HCT116 (cell line): ENCODE measurements around the gene CDC14A.

Experiments used
- ATF3 ChIP-seq: IDR thresholded peaks from 2 replicates; pipeline ENCODE4 v1.6.1; 2012
- CBX3 ChIP-seq: IDR thresholded peaks from 2 replicates; pipeline ENCODE4 v1.6.1; 2012; ENCODE audit warnings: low read depth
- CTCF ChIP-seq, 3 experiments: fragments of 200-600 bp in 1 of 3; sonication (generic) in 1 of 3; IDR thresholded peaks in 2 of 3; conservative IDR thresholded peaks in 1 of 3; 2 replicates each; pipeline ENCODE4 v1.5.1; 2012 to 2017; ENCODE audit warnings: low read depth in 2 of 3, low read length in 2 of 3, antibody characterized with exemption in 1 of 3, borderline replicate concordance in 1 of 3, control low read depth in 1 of 3, mild to moderate bottlenecking in 1 of 3, mixed read lengths in 1 of 3, mixed run types in 1 of 3, moderate library complexity in 1 of 3; ENCODE audit not compliant: insufficient read depth in 1 of 3
- EGR1 ChIP-seq: IDR thresholded peaks from 2 replicates; pipeline ENCODE4 v1.6.1; 2012; ENCODE audit warnings: low read depth
- ELF1 ChIP-seq: IDR thresholded peaks from 2 replicates; pipeline ENCODE4 v1.6.1; 2012; ENCODE audit warnings: low read depth, borderline replicate concordance
- EZH2 ChIP-seq: fragments of 200-600 bp; sonication (generic); IDR thresholded peaks from 2 replicates; pipeline ENCODE4 v1.6.1; 2017; ENCODE audit warnings: antibody characterized with exemption, mixed run types
- EZH2phosphoT487 ChIP-seq: fragments of 200-600 bp; IDR thresholded peaks from 2 replicates; pipeline ENCODE4 v1.6.1; 2018; ENCODE audit warnings: antibody characterized with exemption, borderline replicate concordance
- POLR2A ChIP-seq: IDR thresholded peaks from 2 replicates; pipeline ENCODE4 v1.7.0; 2011; ENCODE audit warnings: borderline replicate concordance; ENCODE audit not compliant: insufficient read depth, insufficient read length; ENCODE audit errors: extremely low read depth
- POLR2AphosphoS5 ChIP-seq: IDR thresholded peaks from 2 replicates; pipeline ENCODE4 v1.6.1; 2011; ENCODE audit warnings: mild to moderate bottlenecking, low read depth, low read length, moderate library complexity
- RAD21 ChIP-seq: IDR thresholded peaks from 2 replicates; pipeline ENCODE4 v1.6.1; 2012; ENCODE audit warnings: low read depth, mild to moderate bottlenecking
- REST ChIP-seq: IDR thresholded peaks from 2 replicates; pipeline ENCODE4 v1.6.1; 2012; ENCODE audit warnings: low read depth
- SP1 ChIP-seq: IDR thresholded peaks from 2 replicates; pipeline ENCODE4 v1.6.1; 2012; ENCODE audit warnings: low read depth
- YY1 ChIP-seq: IDR thresholded peaks from 2 replicates; pipeline ENCODE4 v1.6.1; 2011; ENCODE audit warnings: low read length, low read depth, moderate library complexity, mild to moderate bottlenecking; ENCODE audit not compliant: insufficient replicate concordance; ENCODE audit errors: extremely low read depth
- ZFX ChIP-seq: fragments of 450-650 bp; IDR thresholded peaks from 2 replicates; pipeline ENCODE4 v1.6.1; 2017

GRCh38 chr1:100346387-100346786 is 5.9 kb upstream of the CDC14A start:
- no peak for TF ChIP-seq EGR1
- no peak for TF ChIP-seq RAD21
- TF ChIP-seq CTCF (IDR thresholded peaks at IDR 0.05 in 2 of 3, conservative IDR thresholded peaks at IDR 0.05 in 1 of 3; ENCODE audit: borderline replicate concordance in 1 of 3, insufficient read depth in 1 of 3, low read depth in 2 of 3, low read length in 2 of 3) = no peak
- TF ChIP-seq ZFX = no peak
- no peak for TF ChIP-seq ATF3
- TF ChIP-seq EZH2 = no peak
- TF ChIP-seq YY1 = no peak
- no peak for TF ChIP-seq POLR2A
- no peak for TF ChIP-seq REST
- TF ChIP-seq ELF1 = no peak
- no peak for TF ChIP-seq SP1
- TF ChIP-seq EZH2phosphoT487 = no peak
- TF ChIP-seq POLR2AphosphoS5 = no peak
- no peak for TF ChIP-seq CBX3
